HepG2 (cell line): Measurements from ENCODE around the gene RPL26. TPM values are rescaled to one million over a fixed set of nuclear protein-coding genes. Genes with fewer than 3 reads are reported as not detected.

ENCODE experiments used
- ARNT ChIP-seq: fragments of 450-650 bp; IDR thresholded peaks from 2 replicates; pipeline ENCODE4 v1.6.1; 2017
- ASH2L ChIP-seq: fragments of 300-600, 200-600 bp; sonication (generic); IDR thresholded peaks from 2 replicates; pipeline ENCODE4 v1.7.0; 2017; ENCODE audit warnings: low read depth, mild to moderate bottlenecking, moderate library complexity, mixed read lengths, low read length; ENCODE audit not compliant: insufficient read length
- BCL6 ChIP-seq: IDR thresholded peaks from 2 replicates; pipeline ENCODE4 v1.6.1; 2016; ENCODE audit warnings: missing genetic modification reagents, missing compliant biosample characterization
- CHD4 ChIP-seq: fragments of 200-600 bp; sonication (generic); IDR thresholded peaks from 2 replicates; pipeline ENCODE4 v1.7.0; 2017; ENCODE audit warnings: mild to moderate bottlenecking, low read length, borderline replicate concordance
- E2F5 ChIP-seq: sonication (generic); formaldehyde crosslinking; conservative IDR thresholded peaks from 2 replicates; pipeline ENCODE4 v1.4.0; 2020; ENCODE audit warnings: missing genetic modification reagents
- ELF1 ChIP-seq: sonication (generic); formaldehyde crosslinking; IDR thresholded peaks from 2 replicates; pipeline ENCODE4 v1.4.0; 2020; ENCODE audit warnings: missing genetic modification reagents
- FOSL1 ChIP-seq: sonication (generic); formaldehyde crosslinking; IDR thresholded peaks from 2 replicates; pipeline ENCODE4 v1.9.0; 2021; ENCODE audit warnings: missing genetic modification reagents, borderline replicate concordance
- FOXA3 ChIP-seq: IDR thresholded peaks from 2 replicates; pipeline ENCODE4 v1.6.1; 2016; ENCODE audit warnings: missing genetic modification reagents, missing compliant biosample characterization
- HES4 ChIP-seq: sonication (generic); formaldehyde crosslinking; IDR thresholded peaks from 2 replicates; pipeline ENCODE4 v1.9.0; 2021; ENCODE audit warnings: mild to moderate bottlenecking, missing genetic modification reagents, borderline replicate concordance
- HNF1B ChIP-seq: sonication (generic); formaldehyde crosslinking; IDR thresholded peaks from 2 replicates; pipeline ENCODE4 v1.5.1; 2020; ENCODE audit warnings: mild to moderate bottlenecking, moderate library complexity, missing genetic modification reagents
- KMT2B ChIP-seq: IDR thresholded peaks from 2 replicates; pipeline ENCODE4 v1.6.1; 2016; ENCODE audit warnings: missing genetic modification reagents, missing compliant biosample characterization
- NFKBIZ ChIP-seq: IDR thresholded peaks from 2 replicates; pipeline ENCODE4 v1.6.1; 2018; ENCODE audit warnings: missing genetic modification reagents, missing compliant biosample characterization
- NFYB ChIP-seq: sonication (generic); formaldehyde crosslinking; IDR thresholded peaks from 2 replicates; pipeline ENCODE4 v1.4.0; 2020; ENCODE audit warnings: missing genetic modification reagents
- NR3C1 ChIP-seq: sonication (generic); formaldehyde crosslinking; IDR thresholded peaks from 2 replicates; pipeline ENCODE4 v1.4.0; 2020; ENCODE audit warnings: missing genetic modification reagents
- ONECUT2 ChIP-seq: sonication (generic); formaldehyde crosslinking; IDR thresholded peaks from 2 replicates; pipeline ENCODE4 v1.4.0; 2020; ENCODE audit warnings: missing genetic modification reagents
- PBX3 ChIP-seq: sonication (generic); formaldehyde crosslinking; IDR thresholded peaks from 2 replicates; pipeline ENCODE4 v1.8.1; 2023; ENCODE audit warnings: missing genetic modification reagents, inconsistent platforms, borderline replicate concordance
- PCBP1 ChIP-seq: fragments of 200-400 bp; formaldehyde crosslinking; IDR thresholded peaks from 2 replicates; pipeline ENCODE4 v1.6.1; 2017; ENCODE audit warnings: mild to moderate bottlenecking, low read depth, low read length, borderline replicate concordance
- RBFOX2 ChIP-seq: fragments of 200-400 bp; formaldehyde crosslinking; IDR thresholded peaks from 2 replicates; pipeline ENCODE4 v1.6.1; 2017; ENCODE audit warnings: low read depth, mild to moderate bottlenecking, low read length
- SIN3A ChIP-seq: IDR thresholded peaks from 2 replicates; pipeline ENCODE4 v1.6.1; 2011; ENCODE audit warnings: low read depth, mild to moderate bottlenecking, control low read depth, low read length, borderline replicate concordance
- SRY ChIP-seq: sonication (generic); formaldehyde crosslinking; IDR thresholded peaks from 2 replicates; pipeline ENCODE4 v1.8.0; 2022; ENCODE audit warnings: mild to moderate bottlenecking, missing genetic modification reagents
- TEAD3 ChIP-seq: optimal IDR thresholded peaks from 2 replicates; pipeline ENCODE3; 2016; ENCODE audit warnings: borderline replicate concordance
- ZBTB7A ChIP-seq: sonication (generic); formaldehyde crosslinking; IDR thresholded peaks from 2 replicates; pipeline ENCODE4 v1.8.0; 2022; ENCODE audit warnings: mild to moderate bottlenecking, missing genetic modification reagents
- ZKSCAN8 ChIP-seq: IDR thresholded peaks from 2 replicates; pipeline ENCODE4 v1.6.1; 2016; ENCODE audit warnings: borderline replicate concordance, missing genetic modification reagents, missing compliant biosample characterization
- ZNF136 ChIP-seq: sonication (generic); formaldehyde crosslinking; IDR thresholded peaks from 2 replicates; pipeline ENCODE4 v1.8.1; 2022; ENCODE audit warnings: low read depth, mild to moderate bottlenecking, moderate library complexity, missing genetic modification reagents
- ZNF160 ChIP-seq: sonication (generic); formaldehyde crosslinking; IDR thresholded peaks from 2 replicates; pipeline ENCODE4 v1.8.0; 2022; ENCODE audit warnings: mild to moderate bottlenecking, inconsistent platforms, missing genetic modification reagents
- ZNF230 ChIP-seq: sonication (generic); formaldehyde crosslinking; IDR thresholded peaks from 2 replicates; pipeline ENCODE4 v1.4.0; 2020; ENCODE audit warnings: mild to moderate bottlenecking, missing genetic modification reagents
- ZNF329 ChIP-seq: sonication (generic); formaldehyde crosslinking; IDR thresholded peaks from 2 replicates; pipeline ENCODE4 v1.9.0; 2021; ENCODE audit warnings: low read depth, mild to moderate bottlenecking, missing genetic modification reagents
- ZNF501 ChIP-seq: sonication (generic); formaldehyde crosslinking; IDR thresholded peaks from 2 replicates; pipeline ENCODE4 v1.5.1; 2020; ENCODE audit warnings: mild to moderate bottlenecking, moderate library complexity, missing genetic modification reagents
- ZNF572 ChIP-seq: sonication (generic); formaldehyde crosslinking; IDR thresholded peaks from 2 replicates; pipeline ENCODE4 v1.5.1; 2020; ENCODE audit warnings: mild to moderate bottlenecking, missing genetic modification reagents
- ZNF644 ChIP-seq: IDR thresholded peaks from 2 replicates; pipeline ENCODE4 v1.6.1; 2016; ENCODE audit warnings: low read depth
- polyA plus RNA-seq, 8 experiments: library from polyadenylated mRNA; depleted of rRNA in 3 of 8; stranded (reverse) in 7 of 8; unstranded in 1 of 8; fragments of >200 nt; fragmentation: Illumina TruSeq in 4 of 8; extraction: Trizol in 4 of 8; gene quantifications; 2 replicates each; pipeline versions ENCODE4 v1.2.1 to v1.2.3, GENCODE V29; 2011 to 2016; ENCODE audit warnings: low read depth in 4 of 8, missing spikeins in 1 of 8, mixed read lengths in 1 of 8; ENCODE audit not compliant: insufficient read depth in 1 of 8
- total RNA-seq, 5 experiments: library from RNA; depleted of rRNA; stranded (reverse); fragments of >200 nt; fragmentation: Illumina TruSeq; extraction: Trizol; gene quantifications; 2 replicates each; pipeline ENCODE4 v1.2.3, GENCODE V29; 2016; ENCODE audit warnings: low read depth in 1 of 5

The RPL26 gene
- total and polyA plus RNA-seq, 2 of the 13 experiments (the other 11 are each of a cell fraction or from before 2014, with no cell fraction given), result 2,817 to 3,529 TPM

GRCh38 chr17:8376271-8377067 is 6.5 kb downstream of the RPL26 start, which contains the start of gene KRABD2 (continued):
- TF ChIP-seq ONECUT2 (CRISPR knock-in tag) (no peak; the same call in 1 of the 2 replicates), CHD4 (no peak), E2F5 (CRISPR knock-in tag) (no peak), ZNF644 (no peak), ZNF329 (no peak), ELF1 (0 out of 2 replicates have a peak, but pooled peaks have one; percentile 43), ZNF230 (CRISPR knock-in tag) (no peak), FOSL1 (CRISPR knock-in tag) (no peak), NFKBIZ (CRISPR knock-in tag) (0 out of 2 replicates have a peak, but pooled peaks have one; percentile 63), HES4 (CRISPR knock-in tag) (no peak), ZNF501 (CRISPR knock-in tag) (peak; percentile 43; the same call in 1 of the 2 replicates), FOXA3 (peak; percentile 65), RBFOX2 (peak; percentile 94), ZNF572 (CRISPR knock-in tag) (peak; percentile 74; the same call in 1 of the 2 replicates), ARNT (no peak), PBX3 (CRISPR knock-in tag) (no peak), NFYB (CRISPR knock-in tag) (no peak), TEAD3 (CRISPR knock-in tag) (peak; percentile 68), ASH2L (peak; percentile 79), KMT2B (CRISPR knock-in tag) (peak; percentile 79), NR3C1 (no peak), SIN3A (peak; percentile 94), ZNF160 (CRISPR knock-in tag) (no peak), ZKSCAN8 (CRISPR knock-in tag) (0 out of 2 replicates have a peak, but pooled peaks have one; percentile 22), PCBP1 (peak; percentile 60; the same call in 1 of the 2 replicates), SRY (CRISPR knock-in tag) (no peak), BCL6 (CRISPR knock-in tag) (no peak), HNF1B (peak; percentile 41; the same call in 1 of the 2 replicates), ZBTB7A (CRISPR knock-in tag) (no peak), ZNF136 (CRISPR knock-in tag) (no peak)
